Activated naive CD8-positive, alpha-beta T cell treated with anti-CD3 and anti-CD28 coated beads, Interleukin-2, amount 10 ng/mL, durations not matched to agents 7 days and 5 days (primary cell): ENCODE results near the gene IL17D. TPM values are rescaled to one million over a fixed set of nuclear protein-coding genes. Genes with fewer than 3 reads are reported as not detected.
"Not testable (repeated sequence)": the region's sequence is repeated elsewhere in the genome, so short reads cannot be mapped to it uniquely, and the experiment has no call there.

Experiments used
- ATAC-seq: fragments of 150-1000 bp; cut with Tn5 transposase; one replicate; pipeline ENCODE4 v1.10.0; 2021; ENCODE audit warnings: low read depth, moderate library complexity
- POLR2A ChIA-PET: fragments of 350-600 bp; sonication (Branson Sonifier 250); formaldehyde crosslinking; loops from one replicate; lab custom pipeline; 2021; ENCODE audit warnings: antibody characterized with exemption; lab: Charles Lee
- DNase-seq: peaks from one replicate; pipeline ENCODE4 v3.0.0; 2021
- H3K27ac Mint-ChIP-seq: one replicate; pipeline ENCODE4 v1.8.0; 2022; ENCODE audit warnings: mild to moderate bottlenecking, mixed read lengths
- H3K27me3 Mint-ChIP-seq: one replicate; pipeline ENCODE4 v1.8.0; 2022; ENCODE audit warnings: mild to moderate bottlenecking, moderate library complexity, mixed read lengths
- H3K36me3 Mint-ChIP-seq: one replicate; pipeline ENCODE4 v1.8.0; 2021; ENCODE audit warnings: mild to moderate bottlenecking, mixed read lengths
- H3K4me1 Mint-ChIP-seq: one replicate; pipeline ENCODE4 v1.8.0; 2021; ENCODE audit warnings: mixed read lengths
- H3K4me3 Mint-ChIP-seq: one replicate; pipeline ENCODE4 v1.8.0; 2022; ENCODE audit warnings: mild to moderate bottlenecking, moderate library complexity, mixed read lengths
- H3K9me3 Mint-ChIP-seq: one replicate; pipeline ENCODE4 v1.8.0; 2021; ENCODE audit warnings: mixed read lengths
- total RNA-seq, 2 experiments: library from RNA; stranded (reverse); gene quantifications; one replicate each; pipeline ENCODE4 v1.2.3, GENCODE V29; 2021

The IL17D gene
- not detected for total RNA-seq

- peak; percentile 28 for ATAC-seq
- Mint-ChIP-seq H3K4me3 (peak within 1 kb of the TSS; percentile 91), H3K27ac (peak within 1 kb of the TSS; percentile 76), H3K36me3 (no peaks in the 10 kb centered on the region), H3K27me3 (peaks cover 36% of the 10 kb centered on the region), H3K9me3 (no peaks in the 10 kb centered on the region), H3K4me1 (peaks cover 4% of the 10 kb centered on the region)
- POLR2A ChIA-PET: interaction anchor here (0.9 kb wide), 1 partner anchor 227 kb away, joined by 4 read pairs; no protein-coding TSS in a partner anchor
- peak; percentile 62 for DNase-seq
Observed at GRCh38 chr13:20702915-20703779, at the start of gene IL17D. Gene IL17D, plus strand, starts transcription at chr13:20703699. Its CDS starts 303 bp downstream, at chr13:20704002.

GRCh38 chr13:20654156-20654555 lies 49.3 kb upstream of the IL17D start:
- POLR2A ChIA-PET: no interaction called here
- H3K9me3 Mint-ChIP-seq: no peaks in the 10 kb centered on the region
- H3K36me3 Mint-ChIP-seq: no peaks in the 10 kb centered on the region
- H3K4me3 Mint-ChIP-seq: no peak overlapping the region
- no peak for DNase-seq
- H3K27me3 Mint-ChIP-seq: no peaks in the 10 kb centered on the region
- ATAC-seq: no peak
- no peak overlapping the region for H3K27ac Mint-ChIP-seq
- H3K4me1 Mint-ChIP-seq: no peaks in the 10 kb centered on the region

GRCh38 chr13:20658451-20659040 lies 45.0 kb upstream of the IL17D start:
- Mint-ChIP-seq H3K4me3 (no peak overlapping the region), H3K9me3 (no peaks in the 10 kb centered on the region), H3K27ac (no peak overlapping the region), H3K27me3 (no peaks in the 10 kb centered on the region), H3K36me3 (no peaks in the 10 kb centered on the region), H3K4me1 (no peaks in the 10 kb centered on the region)
- DNase-seq: no peak
- POLR2A ChIA-PET: no interaction called here
- ATAC-seq: no peak

GRCh38 chr13:20664351-20664750 lies 39.1 kb upstream of the IL17D start:
- no peaks in the 10 kb centered on the region for H3K36me3 Mint-ChIP-seq
- H3K27me3 Mint-ChIP-seq: no peaks in the 10 kb centered on the region
- no peak overlapping the region for H3K4me3 Mint-ChIP-seq
- POLR2A ChIA-PET: no interaction called here
- DNase-seq: no peak
- H3K9me3 Mint-ChIP-seq: no peaks in the 10 kb centered on the region
- no peaks in the 10 kb centered on the region for H3K4me1 Mint-ChIP-seq
- H3K27ac Mint-ChIP-seq: no peak overlapping the region
- ATAC-seq: no peak

- POLR2A ChIA-PET: no interaction called here
- Mint-ChIP-seq H3K27me3 (no peaks in the 10 kb centered on the region), H3K36me3 (no peaks in the 10 kb centered on the region), H3K9me3 (no peaks in the 10 kb centered on the region), H3K27ac (no peak overlapping the region), H3K4me3 (no peak overlapping the region), H3K4me1 (no peaks in the 10 kb centered on the region)
- DNase-seq: no peak
- ATAC-seq: no peak
Observed at GRCh38 chr13:20666948-20667347, 36.6 kb upstream of the IL17D start.

- no peak overlapping the region for H3K27ac Mint-ChIP-seq
- ATAC-seq (no peak), DNase-seq (no peak)
- no peak overlapping the region for H3K4me3 Mint-ChIP-seq
- no peaks in the 10 kb centered on the region for H3K27me3 Mint-ChIP-seq
- no peaks in the 10 kb centered on the region for H3K36me3 Mint-ChIP-seq
- no peaks in the 10 kb centered on the region for H3K9me3 Mint-ChIP-seq
- H3K4me1 Mint-ChIP-seq: no peaks in the 10 kb centered on the region
- POLR2A ChIA-PET: no interaction called here
Observed at GRCh38 chr13:20667857-20668437, 35.6 kb upstream of the IL17D start.

GRCh38 chr13:20669162-20669561 lies 34.3 kb upstream of the IL17D start:
- no peaks in the 10 kb centered on the region for H3K36me3 Mint-ChIP-seq
- no peak overlapping the region for H3K27ac Mint-ChIP-seq
- H3K9me3 Mint-ChIP-seq: no peaks in the 10 kb centered on the region
- H3K4me1 Mint-ChIP-seq: no peaks in the 10 kb centered on the region
- ATAC-seq: no peak
- POLR2A ChIA-PET: no interaction called here
- no peaks in the 10 kb centered on the region for H3K27me3 Mint-ChIP-seq
- DNase-seq: no peak
- H3K4me3 Mint-ChIP-seq: no peak overlapping the region

GRCh38 chr13:20671789-20672188 lies 31.7 kb upstream of the IL17D start:
- ATAC-seq: no peak
- POLR2A ChIA-PET: no interaction called here
- no peaks in the 10 kb centered on the region for H3K27me3 Mint-ChIP-seq
- no peaks in the 10 kb centered on the region for H3K9me3 Mint-ChIP-seq
- H3K4me3 Mint-ChIP-seq: no peak overlapping the region
- no peak overlapping the region for H3K27ac Mint-ChIP-seq
- no peaks in the 10 kb centered on the region for H3K36me3 Mint-ChIP-seq
- H3K4me1 Mint-ChIP-seq: no peaks in the 10 kb centered on the region
- DNase-seq: no peak

GRCh38 chr13:20672772-20673171 lies 30.7 kb upstream of the IL17D start:
- no peak for DNase-seq
- no peaks in the 10 kb centered on the region for H3K27me3 Mint-ChIP-seq
- H3K27ac Mint-ChIP-seq: no peak overlapping the region
- ATAC-seq: no peak
- no peak overlapping the region for H3K4me3 Mint-ChIP-seq
- POLR2A ChIA-PET: no interaction called here
- H3K4me1 Mint-ChIP-seq: no peaks in the 10 kb centered on the region
- no peaks in the 10 kb centered on the region for H3K9me3 Mint-ChIP-seq
- H3K36me3 Mint-ChIP-seq: no peaks in the 10 kb centered on the region

GRCh38 chr13:20673715-20674114 lies 29.8 kb upstream of the IL17D start:
- POLR2A ChIA-PET: no interaction called here
- H3K27me3 Mint-ChIP-seq: no peaks in the 10 kb centered on the region
- no peaks in the 10 kb centered on the region for H3K36me3 Mint-ChIP-seq
- ATAC-seq (no peak), DNase-seq (no peak)
- no peaks in the 10 kb centered on the region for H3K4me1 Mint-ChIP-seq
- H3K4me3 Mint-ChIP-seq: no peak overlapping the region
- H3K27ac Mint-ChIP-seq: no peak overlapping the region
- no peaks in the 10 kb centered on the region for H3K9me3 Mint-ChIP-seq

GRCh38 chr13:20676213-20676612 lies 27.3 kb upstream of the IL17D start:
- Mint-ChIP-seq H3K9me3 (no peaks in the 10 kb centered on the region), H3K4me1 (no peaks in the 10 kb centered on the region), H3K27me3 (no peaks in the 10 kb centered on the region), H3K4me3 (no peak overlapping the region), H3K27ac (no peak overlapping the region), H3K36me3 (no peaks in the 10 kb centered on the region)
- DNase-seq (no peak), ATAC-seq (no peak)
- POLR2A ChIA-PET: no interaction called here

GRCh38 chr13:20678606-20679005 lies 24.9 kb upstream of the IL17D start:
- H3K4me3 Mint-ChIP-seq, POLR2A ChIA-PET, H3K27me3 Mint-ChIP-seq: not testable (repeated sequence)

GRCh38 chr13:20679879-20680278 lies 23.6 kb upstream of the IL17D start:
- ATAC-seq (no peak), DNase-seq (no peak)
- Mint-ChIP-seq H3K36me3 (no peaks in the 10 kb centered on the region), H3K4me1 (no peaks in the 10 kb centered on the region), H3K9me3 (no peaks in the 10 kb centered on the region), H3K27ac (no peak overlapping the region), H3K4me3 (no peak overlapping the region), H3K27me3 (no peaks in the 10 kb centered on the region)
- POLR2A ChIA-PET: no interaction called here

More at GRCh38 chr13:20678606-20679005, 24.9 kb upstream of the IL17D start:
- not testable (repeated sequence) for H3K27ac Mint-ChIP-seq, ATAC-seq, H3K4me1 Mint-ChIP-seq, H3K36me3 Mint-ChIP-seq, H3K9me3 Mint-ChIP-seq, DNase-seq
